COLO668 (cell line): Measurements from ENCODE around the gene TSPAN18.

Experiments used
- DNase-seq: peaks from one replicate; lab custom pipeline; 2025; ENCODE audit not compliant: unreplicated experiment; lab: John Stamatoyannopoulos, UW

Gene TSPAN18

GRCh38 chr11:44775366-44775984 is 48.7 kb downstream of the TSPAN18 start:
- DNase-seq: peak; percentile 59

DNA sequence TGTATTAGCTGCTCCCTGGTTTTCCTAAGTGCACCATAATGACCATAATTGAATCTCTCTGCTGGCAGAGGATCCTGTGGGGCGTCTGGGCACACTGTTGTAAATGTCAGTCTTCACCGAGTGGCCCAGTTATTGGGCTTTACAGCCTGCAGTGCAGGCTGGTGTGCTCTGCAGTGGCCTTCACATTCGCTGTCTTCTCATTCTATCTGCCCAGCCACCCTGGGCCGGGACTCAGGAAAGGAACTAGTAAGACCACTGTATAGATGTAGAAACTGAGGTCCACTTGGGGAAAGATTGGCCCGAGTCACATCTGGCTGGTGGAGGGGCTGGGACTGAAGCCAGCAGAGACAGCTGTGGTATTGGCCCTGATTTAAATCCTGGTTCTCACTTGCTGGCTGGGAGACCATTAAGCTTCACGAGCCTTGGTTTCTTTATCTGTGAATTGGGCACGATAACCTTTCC is 49.3 kb downstream of the TSPAN18 start:
- DNase-seq: no peak

- DNase-seq: no peak
Measured at GRCh38 chr11:44776551-44777208, 49.9 kb downstream of the TSPAN18 start.

- DNase-seq: no peak
Measured at GRCh38 chr11:44777209-44778194, 50.7 kb downstream of the TSPAN18 start.

DNA sequence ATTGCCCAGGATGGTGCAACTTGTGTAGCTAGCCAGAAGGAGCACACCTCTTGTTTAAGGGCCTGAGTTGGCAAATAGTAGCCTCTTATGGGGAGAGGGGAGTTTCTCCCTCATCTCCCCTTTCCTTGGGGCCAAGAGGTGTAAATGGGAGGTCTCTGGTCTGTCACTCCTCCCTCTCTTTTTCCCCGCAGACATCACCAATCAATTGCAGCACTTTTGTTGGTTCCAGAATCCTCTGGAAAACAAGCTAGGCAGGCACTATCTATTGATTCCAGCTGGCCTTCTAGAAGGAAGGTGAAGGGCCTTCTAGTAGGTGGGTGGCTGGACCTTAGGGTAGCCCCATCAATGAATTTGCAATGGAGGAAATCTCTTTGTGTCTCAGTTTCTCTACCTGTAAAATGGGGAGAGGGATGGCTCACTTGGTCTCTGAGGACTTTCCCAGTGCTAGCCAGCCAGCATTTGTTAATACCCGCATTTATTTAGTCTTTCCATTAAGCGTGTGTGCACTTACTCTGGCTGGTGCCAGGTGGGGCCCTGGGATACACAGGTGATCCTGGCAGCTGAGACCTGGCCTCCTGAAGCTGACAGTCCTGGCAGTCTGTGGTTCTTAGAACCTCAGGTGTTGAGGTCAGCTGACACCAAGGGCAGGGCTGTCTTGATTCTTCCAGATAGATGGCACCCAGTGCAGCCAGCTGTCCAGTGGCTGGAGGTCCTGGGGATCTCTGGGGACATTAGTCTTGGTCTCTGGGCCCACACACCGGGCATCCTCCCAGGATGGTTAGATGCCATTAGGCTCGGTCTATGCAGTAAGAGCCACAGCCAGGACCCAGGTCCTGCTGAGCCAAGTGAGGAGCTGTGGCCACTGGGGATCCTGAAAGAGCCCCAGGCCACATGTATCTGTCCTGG is 51.7 kb downstream of the TSPAN18 start:
- DNase-seq: no peak

DNA sequence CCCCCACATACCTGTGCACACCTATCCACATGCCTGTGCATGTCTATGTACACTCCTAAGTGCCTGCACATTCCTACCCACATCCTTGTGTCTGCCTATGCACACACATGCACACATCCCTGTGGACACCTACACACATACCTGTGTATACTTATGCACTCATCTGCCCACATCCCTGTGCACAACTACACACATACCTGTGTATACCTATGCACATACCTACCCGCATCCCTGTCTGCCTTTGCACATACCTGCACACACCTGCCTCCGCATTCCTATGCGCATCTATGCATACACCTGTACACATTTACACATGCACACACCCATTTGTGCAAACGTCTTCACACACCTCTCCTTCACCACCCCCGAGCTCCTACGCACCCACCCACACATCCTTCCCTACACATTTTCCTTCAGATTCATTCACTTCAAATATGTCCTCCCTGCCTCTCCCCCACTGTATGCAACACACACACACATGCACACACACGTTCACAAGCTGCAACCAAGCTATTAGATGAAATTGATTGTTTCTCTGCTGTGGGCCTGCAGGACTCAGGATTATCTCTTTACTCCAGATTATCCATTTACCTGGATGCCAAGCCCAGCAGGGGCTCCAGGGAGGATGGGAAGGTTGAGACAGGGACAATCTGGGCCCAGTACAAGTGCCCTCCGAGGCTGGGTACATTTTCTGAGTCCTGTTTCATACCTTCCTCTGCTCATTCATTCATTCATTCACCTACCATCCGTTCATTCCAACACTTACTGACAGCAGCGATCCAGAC is 53.2 kb downstream of the TSPAN18 start:
- DNase-seq: no peak

- DNase-seq: no peak
Measured at GRCh38 chr11:44780940-44781631, 54.3 kb downstream of the TSPAN18 start.

- DNase-seq: no peak
Measured at GRCh38 chr11:44781655-44782054, 54.9 kb downstream of the TSPAN18 start.

- no peak for DNase-seq
Measured at GRCh38 chr11:44782478-44782877, 55.7 kb downstream of the TSPAN18 start.

DNA sequence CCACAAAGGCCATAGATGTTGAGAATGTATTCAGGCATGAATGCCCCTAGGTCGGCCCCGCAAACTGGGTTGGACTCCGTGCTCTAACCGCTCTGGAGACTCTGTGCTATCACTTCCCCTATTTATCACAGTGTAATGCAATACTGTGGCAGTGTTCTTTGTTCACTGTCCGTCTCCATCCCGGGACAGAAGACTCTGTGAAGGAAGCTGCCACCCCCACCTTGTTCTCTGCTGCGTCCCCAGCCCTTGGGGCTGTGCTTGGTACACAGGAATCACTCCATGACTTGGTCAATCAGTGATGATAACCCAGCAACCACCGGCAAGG is 57.6 kb downstream of the TSPAN18 start:
- no peak for DNase-seq

- DNase-seq: no peak
Measured at GRCh38 chr11:44784851-44785250, 58.1 kb downstream of the TSPAN18 start.

DNA sequence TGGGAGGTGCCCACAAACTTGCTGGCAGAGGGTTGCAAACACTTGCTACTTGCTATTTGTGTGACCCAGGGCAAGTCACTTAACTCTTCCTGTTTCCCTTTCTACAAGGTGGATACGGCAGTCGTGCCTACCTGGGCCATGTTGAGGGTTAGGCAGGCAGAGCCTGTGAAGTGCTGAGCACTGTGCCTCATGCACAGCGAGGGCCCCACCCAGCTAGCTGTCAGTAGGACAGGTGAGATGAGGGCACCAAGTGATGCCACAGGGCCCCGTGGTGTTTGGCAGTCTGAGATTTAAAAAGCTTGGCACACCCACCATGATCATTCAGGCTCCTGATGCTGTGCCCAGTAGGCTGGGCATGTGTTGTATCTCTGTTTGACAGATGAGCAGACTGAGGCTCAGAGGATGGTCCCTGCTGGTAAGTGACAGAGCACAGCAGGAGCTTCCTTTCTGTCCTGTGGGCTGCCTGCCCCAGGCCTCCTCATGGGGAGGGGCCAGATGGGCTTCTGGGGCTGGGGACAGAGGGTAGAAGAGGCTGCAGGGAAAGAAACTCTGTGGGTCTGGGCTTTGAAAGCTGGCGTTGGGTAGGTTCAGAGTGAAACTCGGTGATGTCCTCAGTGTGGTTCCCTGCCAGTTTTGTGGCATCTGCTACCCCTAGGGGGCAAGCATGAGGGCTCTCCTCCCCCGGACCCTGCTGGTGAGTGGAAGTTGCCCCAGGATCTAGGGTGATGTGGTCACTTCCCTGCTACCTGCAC is 59.3 kb downstream of the TSPAN18 start:
- DNase-seq: no peak

GRCh38 chr11:44787070-44787469 is 60.3 kb downstream of the TSPAN18 start:
- DNase-seq: no peak

- DNase-seq: no peak
Measured at GRCh38 chr11:44787981-44788380, 61.2 kb downstream of the TSPAN18 start.

DNA sequence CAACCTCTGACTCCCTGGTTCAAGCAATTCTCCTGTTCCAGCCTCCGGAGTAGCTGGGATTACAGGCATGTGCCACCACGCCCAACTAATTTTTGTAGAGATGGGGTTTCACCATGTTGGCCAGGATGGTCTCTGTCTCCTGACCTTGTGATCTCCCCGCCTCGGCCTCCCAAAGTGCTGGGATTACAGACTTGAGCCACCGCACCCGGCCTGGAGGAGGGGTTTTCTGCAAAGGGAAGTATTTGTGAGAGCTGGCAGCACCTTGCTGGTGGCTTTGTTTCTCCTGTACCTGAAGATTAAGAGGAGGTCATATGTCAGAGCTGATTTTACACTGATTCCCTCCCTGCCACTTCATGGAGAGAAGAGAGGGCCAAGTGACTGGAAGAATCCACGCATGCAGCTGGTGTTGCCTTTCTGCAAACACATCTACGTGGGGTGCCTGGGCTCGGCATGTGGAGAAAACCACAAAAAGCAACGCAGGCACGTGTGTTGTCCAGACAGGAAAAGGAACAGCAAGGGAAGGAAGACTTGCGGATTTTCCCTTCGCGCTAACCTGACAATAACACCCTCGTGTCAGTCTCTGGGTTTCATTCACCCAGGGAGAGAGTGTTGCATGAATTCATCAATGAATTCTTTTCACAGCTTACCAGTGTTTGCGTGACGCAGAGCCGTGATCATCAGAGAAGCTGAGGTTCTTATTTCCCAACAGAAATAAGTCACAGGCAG is 61.9 kb downstream of the TSPAN18 start:
- DNase-seq: no peak

GRCh38 chr11:44789496-44789895 is 62.7 kb downstream of the TSPAN18 start:
- DNase-seq: no peak

DNA sequence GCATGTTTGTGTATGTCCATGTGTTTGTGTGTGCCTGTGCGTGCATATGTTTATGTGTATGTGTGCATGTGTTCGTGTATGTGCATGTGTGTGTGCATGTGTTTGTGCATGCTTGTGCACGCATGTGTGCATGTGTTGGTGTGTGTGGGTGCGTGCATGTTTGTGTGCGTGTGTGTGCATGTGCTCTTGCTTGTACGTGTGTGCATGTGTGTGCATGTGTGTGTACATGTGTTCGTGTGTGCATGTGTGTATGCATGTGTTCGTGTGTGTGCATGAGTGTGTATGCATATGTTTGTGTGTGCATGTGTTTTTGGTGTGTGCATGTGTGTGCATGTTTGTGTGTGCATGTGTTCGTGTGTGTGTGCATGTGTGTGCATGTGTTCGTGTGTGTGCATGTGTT is 63.4 kb downstream of the TSPAN18 start:
- no peak for DNase-seq

GRCh38 chr11:44791316-44791925 is 64.7 kb downstream of the TSPAN18 start:
- DNase-seq: no peak
